PC-9 (cell line): ENCODE measurements around the gene JADE1. TPM values are rescaled to one million over a fixed set of nuclear protein-coding genes. Genes with fewer than 3 reads are reported as not detected.

Experiments used
- BruUV-seq: library from RNA; stranded (reverse); fragments of 400-500 nt; replicated peaks from 2 replicates; lab custom pipeline; 2021; lab: Mats Ljungman, UMichigan
- CTCF ChIA-PET: fragments of 300-600 bp; sonication (Branson Sonifier 250); formaldehyde crosslinking; loops from one replicate; lab custom pipeline; 2022; ENCODE audit warnings: antibody characterized with exemption; lab: Charles Lee
- POLR2A ChIA-PET: fragments of 300-600 bp; sonication (Branson Sonifier 250); formaldehyde crosslinking; loops from one replicate; lab custom pipeline; 2022; ENCODE audit warnings: antibody characterized with exemption; ENCODE audit not compliant: unreplicated experiment; lab: Charles Lee
- DNase-seq, 2 experiments: peaks; one replicate each; pipeline versions ENCODE4 v3.0.0 to v3.0.0-alpha.2; 2015 to 2022; ENCODE audit warnings: mixed read lengths in 1 of 2
- H2AFZ ChIP-seq: fragments of 200-600 bp; sonication (generic); 2 replicates; pipeline ENCODE4 v1.8.1; 2017; ENCODE audit warnings: antibody characterized with exemption
- H3F3A ChIP-seq: fragments of 200-600 bp; sonication (generic); 2 replicates; pipeline ENCODE4 v1.8.1; 2017; ENCODE audit warnings: antibody characterized with exemption, mild to moderate bottlenecking, low read depth; ENCODE audit not compliant: insufficient read depth
- H3K27ac ChIP-seq: fragments of 200-600 bp; sonication (generic); 2 replicates; pipeline ENCODE4 v1.6.1; 2016; ENCODE audit warnings: mixed run types
- H3K27me3 ChIP-seq: fragments of 200-600 bp; sonication (generic); 2 replicates; pipeline ENCODE4 v1.6.1; 2016; ENCODE audit warnings: low read depth, mixed run types; ENCODE audit not compliant: insufficient read depth
- H3K36me3 ChIP-seq: fragments of 200-600 bp; sonication (generic); 2 replicates; pipeline ENCODE4 v1.6.1; 2016; ENCODE audit warnings: low read depth, mixed run types
- H3K4me1 ChIP-seq: fragments of 200-600 bp; sonication (generic); replicated peaks from 2 replicates; pipeline ENCODE4 v1.6.1; 2016; ENCODE audit warnings: mixed run types; ENCODE audit not compliant: insufficient read depth
- H3K4me2 ChIP-seq: fragments of 200-600 bp; sonication (generic); 2 replicates; pipeline ENCODE4 v1.6.1; 2017; ENCODE audit warnings: mixed run types
- H3K4me3 ChIP-seq: fragments of 200-600 bp; sonication (generic); 2 replicates; pipeline ENCODE4 v1.6.1; 2016; ENCODE audit warnings: mixed run types
- H3K79me2 ChIP-seq: fragments of 200-600 bp; sonication (generic); 2 replicates; pipeline ENCODE4 v1.6.1; 2017; ENCODE audit warnings: low read depth, mixed run types
- H3K9me2 ChIP-seq: fragments of 200-600 bp; sonication (generic); 2 replicates; pipeline ENCODE4 v1.8.1; 2017; ENCODE audit warnings: mild to moderate bottlenecking; ENCODE audit not compliant: insufficient read depth
- H3K9me3 ChIP-seq: fragments of 200-600 bp; sonication (generic); 2 replicates; pipeline ENCODE4 v1.8.1; 2016; ENCODE audit warnings: low read depth; ENCODE audit not compliant: insufficient read depth
- H4K20me1 ChIP-seq: fragments of 200-600 bp; sonication (generic); 2 replicates; pipeline ENCODE4 v1.8.1; 2017; ENCODE audit not compliant: insufficient read depth
- EZH2 ChIP-seq: fragments of 200-600 bp; sonication (generic); IDR thresholded peaks from 2 replicates; pipeline ENCODE4 v1.8.0; 2017; ENCODE audit warnings: antibody characterized with exemption, low read depth
- intact Hi-C: fragments of 100-400 bp; cut with micrococcal nuclease; formaldehyde crosslinking; loops from one replicate; pipeline ENCODE4 v1.10.0; 2022; ENCODE audit not compliant: unreplicated experiment
- total RNA-seq: library from RNA; stranded (reverse); gene quantifications from 2 replicates; pipeline ENCODE4 v1.2.3, GENCODE V29; 2021
- TF ChIP-seq, protein P1 (sequence below): fragments of 200-600 bp; sonication (generic); conservative IDR thresholded peaks from 2 replicates; pipeline ENCODE4 v1.6.1; 2017; ENCODE audit warnings: mixed run types, antibody characterized with exemption, mild to moderate bottlenecking, moderate library complexity

JADE1 gene
- total RNA-seq, 1 experiment from 2014 or later: 23.1 TPM

DNA sequence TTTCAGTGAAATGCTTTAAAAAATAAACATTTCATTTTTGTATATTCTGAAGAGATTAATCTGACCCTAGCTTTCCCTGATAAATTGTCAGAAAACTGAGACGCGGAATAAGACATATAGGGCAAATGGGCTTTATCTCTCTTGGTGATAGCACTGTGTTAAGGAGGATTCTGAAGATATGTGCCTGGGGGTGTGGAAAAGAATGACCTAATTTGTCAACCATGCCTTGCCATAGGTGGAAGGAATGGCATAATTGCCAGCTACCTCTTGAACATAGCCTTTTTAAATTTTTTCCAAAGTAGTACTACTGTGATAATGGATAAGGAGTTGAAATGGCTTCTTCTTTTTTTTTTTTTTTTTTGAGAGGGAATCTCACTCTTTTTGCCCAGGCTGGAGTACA lies 11.7 kb downstream of the JADE1 start:
- H3K4me3 ChIP-seq: no peak overlapping the region
- H3K9me2 ChIP-seq: no peaks in the 10 kb centered on the region
- no peaks in the 10 kb centered on the region for H3K36me3 ChIP-seq
- no peaks in the 10 kb centered on the region for H4K20me1 ChIP-seq
- ChIA-PET CTCF (no interaction called here), POLR2A (no interaction called here)
- H3K4me1 ChIP-seq: peaks cover 13% of the 10 kb centered on the region
- no peak overlapping the region for H3K27ac ChIP-seq
- H3F3A ChIP-seq: no peaks in the 10 kb centered on the region
- H3K9me3 ChIP-seq: no peaks in the 10 kb centered on the region
- intact Hi-C loops: no loop called here
- TF ChIP-seq, protein P1, sequence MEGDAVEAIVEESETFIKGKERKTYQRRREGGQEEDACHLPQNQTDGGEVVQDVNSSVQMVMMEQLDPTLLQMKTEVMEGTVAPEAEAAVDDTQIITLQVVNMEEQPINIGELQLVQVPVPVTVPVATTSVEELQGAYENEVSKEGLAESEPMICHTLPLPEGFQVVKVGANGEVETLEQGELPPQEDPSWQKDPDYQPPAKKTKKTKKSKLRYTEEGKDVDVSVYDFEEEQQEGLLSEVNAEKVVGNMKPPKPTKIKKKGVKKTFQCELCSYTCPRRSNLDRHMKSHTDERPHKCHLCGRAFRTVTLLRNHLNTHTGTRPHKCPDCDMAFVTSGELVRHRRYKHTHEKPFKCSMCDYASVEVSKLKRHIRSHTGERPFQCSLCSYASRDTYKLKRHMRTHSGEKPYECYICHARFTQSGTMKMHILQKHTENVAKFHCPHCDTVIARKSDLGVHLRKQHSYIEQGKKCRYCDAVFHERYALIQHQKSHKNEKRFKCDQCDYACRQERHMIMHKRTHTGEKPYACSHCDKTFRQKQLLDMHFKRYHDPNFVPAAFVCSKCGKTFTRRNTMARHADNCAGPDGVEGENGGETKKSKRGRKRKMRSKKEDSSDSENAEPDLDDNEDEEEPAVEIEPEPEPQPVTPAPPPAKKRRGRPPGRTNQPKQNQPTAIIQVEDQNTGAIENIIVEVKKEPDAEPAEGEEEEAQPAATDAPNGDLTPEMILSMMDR: no peak
- no peak overlapping the region for H2AFZ ChIP-seq
- no peak overlapping the region for H3K4me2 ChIP-seq
- BruUV-seq: no TSS peak
- H3K27me3 ChIP-seq: no peaks in the 10 kb centered on the region
- H3K79me2 ChIP-seq: peaks cover 90% of the 10 kb centered on the region
- no peak for DNase-seq

GRCh38 chr4:128823025-128823661 lies 13.6 kb downstream of the JADE1 start:
- DNase-seq: peak in 1 of 2 experiments; percentile 56
- Histone ChIP-seq H3K9me3 (no peaks in the 10 kb centered on the region), H3K4me2 (no peak overlapping the region), H3K4me1 (peaks cover 13% of the 10 kb centered on the region), H3K36me3 (no peaks in the 10 kb centered on the region), H3K27me3 (no peaks in the 10 kb centered on the region), H4K20me1 (no peaks in the 10 kb centered on the region), H2AFZ (no peak overlapping the region), H3K4me3 (no peak overlapping the region), H3F3A (no peaks in the 10 kb centered on the region), H3K27ac (peak overlapping the region; percentile 15; the same call in 1 of the 2 replicates), H3K9me2 (no peaks in the 10 kb centered on the region), H3K79me2 (peaks cover 81% of the 10 kb centered on the region)
- ChIA-PET CTCF (no interaction called here), POLR2A (interaction anchor here (0.6 kb wide), 1 partner anchor 13 kb away, joined by 28 read pairs; the partner anchor contains the start of gene JADE1)
- TF ChIP-seq EZH2: no peak
- TF ChIP-seq, protein P1: no peak
- intact Hi-C loops: no loop called here
- BruUV-seq: no TSS peak

DNA sequence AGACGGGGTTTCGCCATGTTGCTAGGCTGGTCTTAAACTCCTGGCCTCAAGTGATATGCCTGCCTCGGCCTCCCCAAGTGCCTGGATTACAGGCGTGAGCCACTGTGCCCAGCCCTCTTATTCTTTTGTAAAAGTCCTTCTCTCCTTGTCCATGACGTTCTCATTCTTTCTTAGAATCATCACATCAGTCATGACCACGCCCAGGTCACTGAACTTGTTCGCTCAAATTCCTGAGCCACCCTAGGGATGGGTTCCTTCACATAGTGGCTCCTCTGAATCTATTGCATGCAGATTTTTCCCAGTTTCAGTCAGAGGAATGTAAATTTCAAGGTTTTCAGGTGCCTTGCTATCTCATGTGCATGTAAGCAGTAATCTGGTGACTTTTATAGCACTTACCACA lies 15.7 kb downstream of the JADE1 start:
- Histone ChIP-seq H3K27me3 (no peaks in the 10 kb centered on the region), H3K79me2 (peaks cover 79% of the 10 kb centered on the region), H3K4me2 (no peak overlapping the region), H3K36me3 (no peaks in the 10 kb centered on the region), H3K27ac (no peak overlapping the region), H2AFZ (no peak overlapping the region), H3F3A (no peaks in the 10 kb centered on the region), H3K9me2 (no peaks in the 10 kb centered on the region), H4K20me1 (0 out of 2 replicates have a peak, but pooled peaks cover under 1% of the 10 kb centered on the region), H3K4me3 (no peak overlapping the region), H3K9me3 (no peaks in the 10 kb centered on the region), H3K4me1 (peaks cover 13% of the 10 kb centered on the region)
- BruUV-seq: no TSS peak
- CTCF ChIA-PET: no interaction called here
- intact Hi-C loops: no loop called here
- peak; percentile 44 to 53 for DNase-seq
- TF ChIP-seq, protein P1: no peak
- TF ChIP-seq EZH2: no peak
- POLR2A ChIA-PET: no interaction called here
